CD4-positive, alpha-beta T cell (primary cell): ENCODE results near the gene ATP2B2. TPM values are rescaled to one million over a fixed set of nuclear protein-coding genes. Genes with fewer than 3 reads are reported as not detected.
"Not testable (repeated sequence)": the region's sequence is repeated elsewhere in the genome, so short reads cannot be mapped to it uniquely, and the experiment has no call there.

Experiments used
- ATAC-seq: fragments of 200-7000 bp; cut with Tn5 transposase; one replicate; pipeline ENCODE4 v1.10.0; 2022; ENCODE audit warnings: mild to moderate bottlenecking; ENCODE audit not compliant: poor library complexity
- CTCF ChIA-PET: fragments of 350-600 bp; sonication (Branson Sonifier 250); formaldehyde crosslinking; loops from one replicate; lab custom pipeline; 2021; ENCODE audit warnings: antibody characterized with exemption, inconsistent platforms; lab: Charles Lee
- POLR2A ChIA-PET: fragments of 350-600 bp; sonication (Branson Sonifier 250); formaldehyde crosslinking; loops from one replicate; lab custom pipeline; 2021; ENCODE audit warnings: antibody characterized with exemption, inconsistent platforms; lab: Charles Lee
- DNase-seq, 14 experiments: peaks; one replicate each; pipeline ENCODE4 v3.0.0-alpha.2; 2013 to 2020; ENCODE audit warnings: mixed read lengths in 2 of 14
- H3K27ac ChIP-seq, 2 donors: one replicate each; pipeline versions ENCODE4 v1.5.1 to v1.7.0; 2013; ENCODE audit warnings: low read length in 2 of 2, low read depth in 1 of 2, mild to moderate bottlenecking in 1 of 2
- H3K27me3 ChIP-seq, 2 experiments: 1 replicate in 1 of 2; 2 replicates in 1 of 2; pipeline versions ENCODE4 v1.6.1 to v1.7.0; 2013; ENCODE audit warnings: low read length in 2 of 2, control low read depth in 1 of 2, mild to moderate bottlenecking in 1 of 2, moderate library complexity in 1 of 2; ENCODE audit not compliant: insufficient read depth in 2 of 2, control insufficient read depth in 1 of 2
- H3K36me3 ChIP-seq: one replicate; pipeline ENCODE4 v1.6.1; 2013; ENCODE audit warnings: low read length, control low read depth; ENCODE audit not compliant: insufficient read depth
- H3K4me1 ChIP-seq: one replicate; pipeline ENCODE4 v1.6.1; 2013; ENCODE audit warnings: low read length, control low read depth; ENCODE audit not compliant: insufficient read depth
- H3K4me3 ChIP-seq: one replicate; pipeline ENCODE4 v1.5.1; 2013; ENCODE audit warnings: mild to moderate bottlenecking, low read length, moderate library complexity
- H3K9me3 ChIP-seq, 2 experiments: 1 replicate in 1 of 2; 2 replicates in 1 of 2; pipeline versions ENCODE4 v1.6.1 to v1.7.0; 2013; ENCODE audit warnings: low read length in 2 of 2, mild to moderate bottlenecking in 2 of 2, control low read depth in 1 of 2, moderate library complexity in 1 of 2; ENCODE audit not compliant: control insufficient read depth in 1 of 2, insufficient read depth in 1 of 2
- H3K27ac Mint-ChIP-seq: one replicate; pipeline ENCODE4 v1.8.0; 2020; ENCODE audit warnings: mixed read lengths
- H3K27me3 Mint-ChIP-seq: one replicate; pipeline ENCODE4 v1.8.0; 2021; ENCODE audit warnings: mixed read lengths
- H3K36me3 Mint-ChIP-seq: one replicate; pipeline ENCODE4 v1.8.0; 2021; ENCODE audit warnings: low read depth, mixed read lengths
- H3K4me1 Mint-ChIP-seq: one replicate; pipeline ENCODE4 v1.8.0; 2021; ENCODE audit warnings: low read depth, mixed read lengths
- H3K4me3 Mint-ChIP-seq: one replicate; pipeline ENCODE4 v1.8.0; 2020; ENCODE audit warnings: mild to moderate bottlenecking, mixed read lengths
- H3K9me3 Mint-ChIP-seq: one replicate; pipeline ENCODE4 v1.8.0; 2020; ENCODE audit warnings: mixed read lengths
- CTCF ChIP-seq: fragments of 200-600 bp; IDR thresholded peaks from one replicate; pipeline ENCODE4 v1.8.0; 2022; ENCODE audit warnings: antibody characterized with exemption, mild to moderate bottlenecking
- intact Hi-C, 2 experiments: fragments of 100-400 bp; cut with DNase I in 1 of 2; cut with micrococcal nuclease in 1 of 2; formaldehyde crosslinking; loops; one replicate each; pipeline versions ENCODE4 v1.15.1 to v1.9.0; 2023 to 2025; cut with DNase I, micrococcal nuclease
- total RNA-seq, 174 experiments: library from RNA in 2 of 174; stranded (reverse) in 2 of 174; gene quantifications; one replicate each; pipeline ENCODE4 v1.2.3 and lab custom pipeline; 2021 to 2026

The ATP2B2 gene
- total RNA-seq, 2 experiments from 2014 or later, result not detected

GRCh38 chr3:10546820-10547263 is 41.5 kb upstream of the ATP2B2 start:
- Histone ChIP-seq H3K27ac (no peak overlapping the region), H3K4me3 (no peak overlapping the region), H3K9me3 (peaks cover 3 to 11% of the 10 kb centered on the region in 2 experiments), H3K27me3 (no peaks in the 10 kb centered on the region), H3K4me1 (peaks cover 4% of the 10 kb centered on the region), H3K36me3 (no peaks in the 10 kb centered on the region)
- H3K4me3 Mint-ChIP-seq, result no peak overlapping the region
- ChIA-PET POLR2A (no interaction called here), CTCF (no interaction called here)
- peaks cover 6% of the 10 kb centered on the region for H3K9me3 Mint-ChIP-seq
- peaks cover 6% of the 10 kb centered on the region for H3K27me3 Mint-ChIP-seq
- no peak overlapping the region for H3K27ac Mint-ChIP-seq
- no peak for ATAC-seq
- DNase-seq, result no peak
- intact Hi-C loops, result no loop called here
- no peaks in the 10 kb centered on the region for H3K36me3 Mint-ChIP-seq
- no peak for TF ChIP-seq CTCF
- H3K4me1 Mint-ChIP-seq, result peaks cover 15% of the 10 kb centered on the region

GRCh38 chr3:10546181-10546624 is 40.8 kb upstream of the ATP2B2 start:
- no peaks in the 10 kb centered on the region for H3K36me3 Mint-ChIP-seq
- H3K27me3 Mint-ChIP-seq, result peaks cover 6% of the 10 kb centered on the region
- Histone ChIP-seq H3K9me3 (peaks cover 3 to 11% of the 10 kb centered on the region in 2 experiments), H3K27ac (no peak overlapping the region), H3K36me3 (no peaks in the 10 kb centered on the region), H3K4me3 (no peak overlapping the region), H3K4me1 (no peaks in the 10 kb centered on the region), H3K27me3 (no peaks in the 10 kb centered on the region)
- intact Hi-C loops, result no loop called here
- H3K9me3 Mint-ChIP-seq, result peaks cover 10% of the 10 kb centered on the region
- DNase-seq, result no peak
- ATAC-seq, result no peak
- ChIA-PET POLR2A (interaction anchor here (0.6 kb wide), 1 partner anchor 14 kb away, joined by 4 read pairs; no protein-coding TSS in a partner anchor), CTCF (no interaction called here)
- no peak for TF ChIP-seq CTCF
- no peak overlapping the region for H3K27ac Mint-ChIP-seq
- H3K4me3 Mint-ChIP-seq, result no peak overlapping the region
- peaks cover 9% of the 10 kb centered on the region for H3K4me1 Mint-ChIP-seq

- Histone ChIP-seq H3K27ac (no peak overlapping the region), H3K9me3 (peaks cover 3 to 11% of the 10 kb centered on the region in 2 experiments), H3K36me3 (no peaks in the 10 kb centered on the region), H3K27me3 (peaks cover 0 to 5% of the 10 kb centered on the region in 2 experiments), H3K4me3 (no peak overlapping the region), H3K4me1 (no peaks in the 10 kb centered on the region)
- ChIA-PET POLR2A (no interaction called here), CTCF (no interaction called here)
- Mint-ChIP-seq H3K4me3 (no peak overlapping the region), H3K36me3 (no peaks in the 10 kb centered on the region), H3K27me3 (peaks cover 29% of the 10 kb centered on the region), H3K27ac (no peak overlapping the region), H3K9me3 (peaks cover 14% of the 10 kb centered on the region), H3K4me1 (no peaks in the 10 kb centered on the region)
- no peak for TF ChIP-seq CTCF
- DNase-seq, result no peak
- intact Hi-C loops, result no loop called here
- no peak for ATAC-seq
Measured at GRCh38 chr3:10542518-10542917, 37.1 kb upstream of the ATP2B2 start.

- H3K4me3 ChIP-seq, DNase-seq, POLR2A ChIA-PET, H3K4me1 ChIP-seq, H3K4me1 Mint-ChIP-seq, H3K27ac ChIP-seq, H3K4me3 Mint-ChIP-seq, H3K36me3 Mint-ChIP-seq, ATAC-seq, H3K36me3 ChIP-seq, intact Hi-C loops, H3K27me3 ChIP-seq, CTCF ChIA-PET, H3K27ac Mint-ChIP-seq: not testable (repeated sequence)
- peaks cover 3 to 11% of the 10 kb centered on the region in 2 experiments for H3K9me3 ChIP-seq
- Mint-ChIP-seq H3K27me3 (peaks cover 37% of the 10 kb centered on the region), H3K9me3 (peaks cover 14% of the 10 kb centered on the region)
Measured at GRCh38 chr3:10540347-10540746, 35.0 kb upstream of the ATP2B2 start.
